IPS-20b (cell line): ENCODE measurements around the gene CRADD.

Experiments
- H3K27ac ChIP-seq: one replicate; pipeline ENCODE4 v1.5.1; 2013; ENCODE audit warnings: low read length
- H3K27me3 ChIP-seq: 2 replicates; pipeline ENCODE4 v1.6.1; 2013; ENCODE audit warnings: mild to moderate bottlenecking, low read length, inconsistent platforms; ENCODE audit not compliant: insufficient read depth
- H3K36me3 ChIP-seq: 2 replicates; pipeline ENCODE4 v1.6.1; 2013; ENCODE audit warnings: low read depth, mild to moderate bottlenecking, inconsistent platforms, low read length, moderate library complexity; ENCODE audit not compliant: insufficient read depth
- H3K4me1 ChIP-seq: 2 replicates; pipeline ENCODE4 v1.6.1; 2013; ENCODE audit warnings: mild to moderate bottlenecking, control low read depth, inconsistent platforms, low read length, moderate library complexity; ENCODE audit not compliant: insufficient read depth
- H3K4me3 ChIP-seq: 2 replicates; pipeline ENCODE4 v1.5.1; 2013; ENCODE audit warnings: mild to moderate bottlenecking, low read length, inconsistent platforms
- H3K9ac ChIP-seq: 2 replicates; pipeline ENCODE4 v1.6.1; 2013; ENCODE audit warnings: low read depth, mild to moderate bottlenecking, inconsistent platforms, low read length, moderate library complexity
- H3K9me3 ChIP-seq: 2 replicates; pipeline ENCODE4 v1.6.1; 2013; ENCODE audit warnings: mild to moderate bottlenecking, low read depth, low read length, inconsistent platforms; ENCODE audit not compliant: insufficient read depth

The CRADD gene

DNA sequence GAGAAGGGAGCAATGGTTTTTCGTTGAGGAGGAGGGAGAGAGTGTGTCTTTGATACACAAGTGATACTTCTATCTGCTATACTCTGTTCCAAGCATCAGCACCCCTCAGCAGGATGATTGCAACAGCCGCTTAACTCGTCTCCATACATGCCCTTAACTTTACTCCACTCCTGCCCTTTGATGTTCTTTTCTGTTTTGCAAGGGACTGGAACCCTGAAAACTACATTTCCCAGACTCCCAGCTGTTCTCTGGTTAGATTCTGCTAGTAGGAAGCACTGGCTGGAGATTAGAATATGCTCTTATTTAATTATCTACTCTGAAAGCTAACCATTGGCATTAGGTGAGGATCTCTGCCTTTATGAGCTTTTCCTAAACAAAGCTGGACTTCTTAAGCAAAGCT, 23.5 kb upstream of the CRADD start:
- H3K4me3 ChIP-seq, result no peak overlapping the region
- H3K9me3 ChIP-seq, result no peaks in the 10 kb centered on the region
- H3K9ac ChIP-seq, result no peak overlapping the region
- H3K36me3 ChIP-seq, result no peaks in the 10 kb centered on the region
- no peaks in the 10 kb centered on the region for H3K4me1 ChIP-seq
- H3K27me3 ChIP-seq, result no peaks in the 10 kb centered on the region
- H3K27ac ChIP-seq, result no peak overlapping the region

GRCh38 chr12:93654421-93654820, 22.8 kb upstream of the CRADD start:
- H3K36me3 ChIP-seq, result no peaks in the 10 kb centered on the region
- H3K9me3 ChIP-seq, result no peaks in the 10 kb centered on the region

GRCh38 chr12:93657071-93657470, 20.1 kb upstream of the CRADD start:
- H3K9me3 ChIP-seq, result no peaks in the 10 kb centered on the region
- no peaks in the 10 kb centered on the region for H3K36me3 ChIP-seq
- no peaks in the 10 kb centered on the region for H3K27me3 ChIP-seq
- no peak overlapping the region for H3K27ac ChIP-seq
- H3K4me1 ChIP-seq, result no peaks in the 10 kb centered on the region
- H3K9ac ChIP-seq, result no peak overlapping the region
- no peak overlapping the region for H3K4me3 ChIP-seq

More at GRCh38 chr12:93654421-93654820, 22.8 kb upstream of the CRADD start:
- Histone ChIP-seq H3K4me3 (no peak overlapping the region), H3K27ac (no peak overlapping the region), H3K27me3 (no peaks in the 10 kb centered on the region), H3K9ac (no peak overlapping the region), H3K4me1 (no peaks in the 10 kb centered on the region)

DNA sequence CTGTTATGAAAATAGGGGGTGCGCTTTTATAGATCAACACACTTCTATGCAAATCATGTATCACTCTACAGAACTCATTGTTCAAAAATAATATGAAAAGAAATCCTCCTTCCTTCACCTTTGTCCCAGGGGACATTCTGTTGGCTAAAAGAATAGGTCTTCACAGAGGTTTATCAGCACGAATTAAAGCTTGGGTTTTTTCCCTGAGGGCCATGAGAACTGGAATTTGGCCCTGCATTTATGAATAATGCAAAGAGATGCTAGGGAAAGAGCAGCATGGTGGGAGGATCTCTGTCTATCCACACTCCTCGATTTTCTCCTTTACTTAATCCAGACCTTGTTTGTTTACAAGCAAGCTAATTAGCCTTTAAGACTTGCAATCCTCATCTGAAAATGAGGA, 16.2 kb upstream of the CRADD start:
- no peaks in the 10 kb centered on the region for H3K9me3 ChIP-seq

DNA sequence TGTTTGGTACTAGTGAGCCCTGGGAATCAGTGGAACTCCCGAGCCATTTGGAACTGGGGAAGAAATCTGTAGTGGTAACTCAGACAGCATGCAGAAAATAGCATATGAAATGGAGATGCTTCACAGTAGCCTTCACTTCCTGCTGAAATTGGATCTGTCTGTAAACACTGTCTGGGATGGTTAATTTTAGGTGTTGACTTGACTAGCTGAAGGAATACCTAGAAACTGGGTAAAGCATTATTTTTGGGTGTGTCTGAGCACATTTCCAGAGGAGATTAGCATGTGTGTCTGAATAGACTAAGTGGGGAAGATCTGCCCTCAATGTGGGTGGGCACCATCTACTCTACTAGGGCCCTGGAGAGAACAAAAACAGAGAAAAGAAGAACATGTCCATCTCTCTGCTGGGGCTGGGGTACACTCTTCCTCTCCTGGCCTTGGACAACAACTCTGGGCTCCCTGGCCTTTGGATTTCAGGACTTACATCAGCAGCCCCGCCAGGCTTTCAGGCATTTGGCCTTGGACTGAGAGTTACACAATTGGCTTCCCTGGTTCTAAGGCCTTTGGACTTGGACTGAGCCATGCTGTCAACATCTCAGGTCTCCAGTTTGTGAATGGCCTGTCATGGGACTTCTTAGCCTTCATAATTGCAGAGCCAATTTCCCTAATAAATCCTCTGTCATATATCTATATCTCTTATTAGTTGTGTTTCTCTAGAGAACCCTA, 14.0 kb upstream of the CRADD start:
- Histone ChIP-seq H3K9ac (no peak overlapping the region), H3K27me3 (no peaks in the 10 kb centered on the region), H3K27ac (no peak overlapping the region), H3K4me1 (no peaks in the 10 kb centered on the region), H3K4me3 (no peak overlapping the region), H3K36me3 (no peaks in the 10 kb centered on the region), H3K9me3 (no peaks in the 10 kb centered on the region)

More for the DNA sequence above, 16.2 kb upstream of the CRADD start:
- Histone ChIP-seq H3K27me3 (no peaks in the 10 kb centered on the region), H3K9ac (no peak overlapping the region), H3K36me3 (no peaks in the 10 kb centered on the region), H3K4me3 (no peak overlapping the region), H3K4me1 (no peaks in the 10 kb centered on the region), H3K27ac (no peak overlapping the region)

DNA sequence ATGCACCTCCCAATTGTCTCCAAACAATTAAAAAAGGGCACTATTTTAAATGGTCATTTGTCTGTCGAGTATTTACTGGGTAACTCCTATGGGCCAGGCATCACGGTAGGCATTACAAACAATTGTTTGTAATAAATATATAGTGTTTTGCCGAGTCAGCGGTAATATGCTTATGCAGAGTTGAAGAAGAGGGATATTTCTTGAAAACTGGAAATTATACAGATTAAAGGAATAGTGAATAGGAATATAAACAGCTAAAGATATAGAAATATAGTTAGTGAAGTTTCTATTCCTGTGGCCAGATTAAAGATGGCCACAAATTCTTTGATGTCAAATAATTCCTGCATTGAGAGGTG, 13.5 kb upstream of the CRADD start:
- H3K4me3 ChIP-seq, result no peak overlapping the region
- H3K4me1 ChIP-seq, result no peaks in the 10 kb centered on the region
- no peaks in the 10 kb centered on the region for H3K9me3 ChIP-seq
- H3K27ac ChIP-seq, result no peak overlapping the region
- no peaks in the 10 kb centered on the region for H3K27me3 ChIP-seq
- H3K36me3 ChIP-seq, result no peaks in the 10 kb centered on the region
- no peak overlapping the region for H3K9ac ChIP-seq

DNA sequence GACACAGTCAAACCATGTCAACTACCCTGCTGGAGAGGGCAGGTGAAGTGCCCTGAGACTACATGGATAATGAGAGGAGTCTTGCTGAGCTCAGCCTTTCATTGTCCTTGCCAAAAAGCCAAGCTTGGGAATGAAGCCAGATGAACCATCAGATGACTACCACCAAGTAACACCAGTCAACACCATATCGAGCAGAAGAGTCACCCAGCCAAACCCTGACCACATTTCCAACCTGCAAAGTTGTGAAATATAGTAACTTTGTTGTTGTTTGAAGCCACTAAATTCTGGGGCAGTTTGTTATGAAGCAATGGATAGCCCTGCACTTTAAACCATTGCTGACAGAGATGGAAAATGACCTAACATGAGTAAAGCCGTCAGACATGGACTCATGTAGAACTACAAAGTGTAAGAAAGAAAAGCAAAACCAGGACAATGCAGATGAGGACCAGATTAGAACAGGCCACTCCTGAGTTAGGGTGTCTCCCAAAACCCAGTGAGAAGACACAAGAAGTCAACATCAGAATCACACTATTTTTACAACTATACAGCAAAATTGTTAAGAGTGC, 12.5 kb upstream of the CRADD start:
- Histone ChIP-seq H3K27me3 (no peaks in the 10 kb centered on the region), H3K4me1 (no peaks in the 10 kb centered on the region), H3K4me3 (no peak overlapping the region), H3K27ac (no peak overlapping the region), H3K36me3 (no peaks in the 10 kb centered on the region), H3K9me3 (peaks cover 6% of the 10 kb centered on the region; the same call in 1 of the 2 replicates), H3K9ac (no peak overlapping the region)

GRCh38 chr12:93667672-93668071, 9.5 kb upstream of the CRADD start:
- Histone ChIP-seq H3K27ac (no peak overlapping the region), H3K4me1 (no peaks in the 10 kb centered on the region), H3K27me3 (no peaks in the 10 kb centered on the region), H3K4me3 (no peak overlapping the region), H3K9ac (no peak overlapping the region), H3K9me3 (peaks cover 8% of the 10 kb centered on the region; the same call in 1 of the 2 replicates), H3K36me3 (no peaks in the 10 kb centered on the region)

- Histone ChIP-seq H3K27me3 (no peaks in the 10 kb centered on the region), H3K9me3 (peaks cover 8% of the 10 kb centered on the region; the same call in 1 of the 2 replicates), H3K4me1 (no peaks in the 10 kb centered on the region), H3K4me3 (no peak overlapping the region), H3K9ac (no peak overlapping the region), H3K36me3 (no peaks in the 10 kb centered on the region), H3K27ac (no peak overlapping the region)
Measured at GRCh38 chr12:93668919-93669418, 8.2 kb upstream of the CRADD start.

DNA sequence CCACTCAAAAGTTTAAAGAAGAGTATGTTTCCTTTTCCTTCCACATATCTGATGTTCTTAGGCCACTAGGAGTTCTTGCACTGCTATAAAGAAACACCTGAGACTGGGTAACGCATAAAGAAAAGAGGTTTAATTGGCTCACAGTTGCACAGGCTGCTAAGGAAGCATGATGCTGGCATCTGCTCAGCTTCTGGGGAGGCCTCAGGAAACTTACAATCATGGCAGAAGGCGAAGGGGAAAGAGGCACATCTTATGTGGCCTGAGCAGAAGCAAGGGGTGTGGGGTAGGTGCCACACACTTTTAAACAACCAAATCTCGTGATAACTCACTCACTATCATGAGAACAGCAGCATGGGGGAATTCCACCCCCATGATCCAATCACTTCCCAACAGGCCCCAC, 7.7 kb upstream of the CRADD start:
- no peaks in the 10 kb centered on the region for H3K27me3 ChIP-seq
- no peak overlapping the region for H3K9ac ChIP-seq
- H3K36me3 ChIP-seq, result no peaks in the 10 kb centered on the region
- H3K4me1 ChIP-seq, result no peaks in the 10 kb centered on the region
- no peak overlapping the region for H3K27ac ChIP-seq
- no peak overlapping the region for H3K4me3 ChIP-seq
- peaks cover 8% of the 10 kb centered on the region; the same call in 1 of the 2 replicates for H3K9me3 ChIP-seq

DNA sequence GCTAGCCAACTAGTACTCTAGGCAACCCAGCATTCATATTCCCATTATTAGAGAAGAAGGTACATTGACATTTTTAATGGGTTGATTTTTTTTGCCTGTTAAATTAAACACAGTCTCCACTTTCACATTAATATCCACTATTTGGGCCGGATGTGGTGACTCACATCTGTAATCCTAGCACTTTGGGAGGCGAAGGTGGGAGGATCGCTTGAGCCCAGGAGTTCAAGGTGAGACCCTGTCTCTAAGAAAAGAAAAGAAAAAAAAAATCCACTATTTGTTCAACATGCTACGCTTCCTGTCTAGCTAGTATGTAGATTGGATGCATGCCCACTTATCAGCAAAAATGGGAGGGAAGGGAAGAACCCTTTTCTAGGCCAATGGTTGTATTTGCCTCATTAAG, 7.1 kb upstream of the CRADD start:
- Histone ChIP-seq H3K27me3 (no peaks in the 10 kb centered on the region), H3K9ac (no peak overlapping the region), H3K27ac (no peak overlapping the region), H3K4me3 (no peak overlapping the region), H3K4me1 (no peaks in the 10 kb centered on the region), H3K36me3 (no peaks in the 10 kb centered on the region), H3K9me3 (peaks cover 8% of the 10 kb centered on the region; the same call in 1 of the 2 replicates)

- Histone ChIP-seq H3K4me3 (no peak overlapping the region), H3K9ac (no peak overlapping the region), H3K27ac (no peak overlapping the region), H3K36me3 (no peaks in the 10 kb centered on the region), H3K9me3 (peaks cover 8% of the 10 kb centered on the region; the same call in 1 of the 2 replicates), H3K4me1 (no peaks in the 10 kb centered on the region), H3K27me3 (no peaks in the 10 kb centered on the region)
Measured at GRCh38 chr12:93671044-93671443, 6.1 kb upstream of the CRADD start.
